GM12878 (cell line): ENCODE results near the gene PRKAG2. TPM values are rescaled to one million over a fixed set of nuclear protein-coding genes. Genes with fewer than 3 reads are reported as not detected.

Source experiments
- ATAC-seq: fragments of 200-7000 bp; cut with Tn5 transposase; 3 replicates; pipeline ENCODE4 v1.9.1; 2020; ENCODE audit warnings: mild to moderate bottlenecking, moderate library complexity
- BruUV-seq: library from RNA; stranded (reverse); fragments of 400-500 nt; replicated peaks from 2 replicates; lab custom pipeline; 2021; lab: Mats Ljungman, UMichigan
- CTCF ChIA-PET: fragments of 300-600 bp; sonication (Branson Sonifier 250); formaldehyde crosslinking; extraction: SDS; loops from one replicate; lab custom pipeline; 2021; ENCODE audit warnings: inconsistent platforms; lab: Yijun Ruan, JAX
- POLR2A ChIA-PET: fragments of 350-600 bp; formaldehyde crosslinking; extraction: SDS; loops from one replicate; lab custom pipeline; 2021; ENCODE audit warnings: inconsistent platforms; lab: Charles Lee
- RAD21 ChIA-PET: fragments of 300-600 bp; sonication (Branson Sonifier 250); formaldehyde crosslinking; loops from one replicate; lab custom pipeline; 2023; ENCODE audit warnings: antibody characterized with exemption; ENCODE audit not compliant: unreplicated experiment; lab: Charles Lee
- SMC1A ChIA-PET: fragments of 300-600 bp; sonication (Branson Sonifier 250); formaldehyde crosslinking; loops from one replicate; lab custom pipeline; 2023; ENCODE audit not compliant: unreplicated experiment, uncharacterized antibody; lab: Charles Lee
- DNase-seq: peaks from one replicate; pipeline ENCODE4 v3.0.0-alpha.2; 2011; ENCODE audit warnings: low read depth, low spot score
- FAIRE-seq: peaks from 3 replicates; lab custom pipeline; 2011; peaks lifted over from hg19 to GRCh38; lab: Jason Lieb, UNC
- H2AFZ ChIP-seq: 2 replicates; pipeline ENCODE4 v1.6.0; 2011; ENCODE audit warnings: low read depth, low read length, control low read depth; ENCODE audit not compliant: control insufficient read depth
- H3K27ac ChIP-seq: 2 replicates; pipeline ENCODE4 v1.5.1; 2011; ENCODE audit warnings: control low read depth; ENCODE audit not compliant: control insufficient read depth, insufficient read depth
- H3K27me3 ChIP-seq, 2 experiments: replicated peaks in 1 of 2; 2 replicates each; pipeline versions ENCODE4 v1.6.0 to v1.6.1; 2011; ENCODE audit warnings: low read length in 1 of 2; ENCODE audit not compliant: control insufficient read depth in 2 of 2, insufficient read depth in 2 of 2
- H3K36me3 ChIP-seq, 2 experiments: 2 replicates each; pipeline ENCODE4 v1.5.1; 2011; ENCODE audit warnings: low read length in 1 of 2; ENCODE audit not compliant: control insufficient read depth in 2 of 2, insufficient read depth in 2 of 2
- H3K4me1 ChIP-seq: 2 replicates; pipeline ENCODE4 v1.6.1; 2011; ENCODE audit warnings: mild to moderate bottlenecking, low read length, moderate library complexity, mixed read lengths; ENCODE audit not compliant: control insufficient read depth, insufficient read depth
- H3K4me2 ChIP-seq: 2 replicates; pipeline ENCODE4 v1.6.0; 2011; ENCODE audit warnings: control low read depth; ENCODE audit not compliant: control insufficient read depth, insufficient read depth
- H3K4me3 ChIP-seq: fragments of 200-600 bp; sonication (generic); 2 replicates; pipeline ENCODE4 v1.5.1; 2016
- H3K79me2 ChIP-seq: 2 replicates; pipeline ENCODE4 v1.6.0; 2011; ENCODE audit warnings: low read length; ENCODE audit not compliant: control insufficient read depth, insufficient read depth
- H3K9ac ChIP-seq: 2 replicates; pipeline ENCODE4 v1.8.0; 2011; ENCODE audit warnings: low read length, control low read depth, mixed read lengths; ENCODE audit not compliant: control insufficient read depth, insufficient read depth
- H3K9me3 ChIP-seq: replicated peaks from 3 replicates; pipeline ENCODE4 v1.5.1; 2011; ENCODE audit warnings: mild to moderate bottlenecking, low read length; ENCODE audit not compliant: control insufficient read depth, insufficient read depth
- H4K20me1 ChIP-seq: 2 replicates; pipeline ENCODE4 v1.6.0; 2011; ENCODE audit not compliant: control insufficient read depth, insufficient read depth
- BRCA1 ChIP-seq: IDR thresholded peaks from 2 replicates; pipeline ENCODE4 v1.6.1; 2011; ENCODE audit warnings: low read depth, low read length, improper control_type of control experiment
- CEBPZ ChIP-seq: fragments of 150-350 bp; IDR thresholded peaks from 2 replicates; pipeline ENCODE4 v1.6.1; 2016; ENCODE audit warnings: low read depth, low read length
- CREM ChIP-seq: IDR thresholded peaks from 2 replicates; pipeline ENCODE4 v1.6.1; 2014; ENCODE audit warnings: antibody characterized with exemption, low read depth
- EGR1 ChIP-seq, 2 experiments: IDR thresholded peaks; 1 replicate in 1 of 2; 2 replicates in 1 of 2; pipeline ENCODE4 v1.6.1; 2011 to 2012; ENCODE audit warnings: low read depth in 2 of 2, low read length in 2 of 2, borderline replicate concordance in 1 of 2, mild to moderate bottlenecking in 1 of 2, moderate library complexity in 1 of 2
- HDAC2 ChIP-seq: fragments of 200-600 bp; sonication (generic); IDR thresholded peaks from 2 replicates; pipeline ENCODE4 v1.6.1; 2017
- JUNB ChIP-seq: IDR thresholded peaks from 2 replicates; pipeline ENCODE4 v1.6.1; 2016; ENCODE audit warnings: antibody characterized with exemption, mild to moderate bottlenecking
- LARP7 ChIP-seq: fragments of 450-650 bp; IDR thresholded peaks from 2 replicates; pipeline ENCODE4 v1.6.1; 2017; ENCODE audit warnings: mild to moderate bottlenecking
- MLLT1 ChIP-seq: fragments of 450-650 bp; IDR thresholded peaks from 2 replicates; pipeline ENCODE4 v1.6.1; 2016; ENCODE audit warnings: mild to moderate bottlenecking
- NR2C1 ChIP-seq: fragments of 450-650 bp; IDR thresholded peaks from 2 replicates; pipeline ENCODE4 v1.6.1; 2017; ENCODE audit warnings: antibody characterized with exemption, mild to moderate bottlenecking, moderate library complexity
- RUNX3 ChIP-seq: IDR thresholded peaks from 2 replicates; pipeline ENCODE4 v1.6.1; 2012; ENCODE audit warnings: low read length, inconsistent platforms
- SIX5 ChIP-seq: IDR thresholded peaks from 2 replicates; pipeline ENCODE4 v1.6.1; 2011; ENCODE audit warnings: mild to moderate bottlenecking, low read depth, low read length, moderate library complexity; ENCODE audit not compliant: severe bottlenecking
- SMC3 ChIP-seq: IDR thresholded peaks from 2 replicates; pipeline ENCODE4 v1.6.1; 2011; ENCODE audit warnings: low read length, improper control_type of control experiment, borderline replicate concordance
- SRF ChIP-seq, 2 experiments: IDR thresholded peaks; 2 replicates each; pipeline ENCODE4 v1.6.1; 2011; ENCODE audit warnings: low read depth in 2 of 2, low read length in 2 of 2, mild to moderate bottlenecking in 1 of 2, moderate library complexity in 1 of 2
- TARDBP ChIP-seq: IDR thresholded peaks from 2 replicates; pipeline ENCODE4 v1.6.1; 2016; ENCODE audit warnings: borderline replicate concordance
- YY1 ChIP-seq: IDR thresholded peaks from 2 replicates; pipeline ENCODE4 v1.6.1; 2011; ENCODE audit warnings: low read depth, mild to moderate bottlenecking, low read length
- ZNF207 ChIP-seq: fragments of 450-650 bp; IDR thresholded peaks from 2 replicates; pipeline ENCODE4 v1.6.1; 2014; ENCODE audit warnings: antibody characterized with exemption, mild to moderate bottlenecking, borderline replicate concordance
- WGBS: methylation state at CpG from one replicate; pipeline ENCODE4 v1.1.6; 2016; ENCODE audit warnings: low lambda C conversion rate; ENCODE audit not compliant: insufficient replicate concordance, insufficient coverage; ENCODE audit errors: missing lambda C conversion rate; 5-methylcytosine and 5-hydroxymethylcytosine counted together
- in situ Hi-C: fragments of 300-500 bp; cut with MboI; formaldehyde crosslinking; loops from 9 replicates; pipeline ENCODE4 v1.14.3; 2018; ENCODE audit warnings: mixed read lengths
- intact Hi-C: fragments of 100-400 bp; cut with micrococcal nuclease; formaldehyde crosslinking; loops from one replicate; pipeline ENCODE4 v1.14.2; 2022; ENCODE audit not compliant: unreplicated experiment
- polyA plus RNA-seq, 11 experiments: library from polyadenylated mRNA; depleted of rRNA in 4 of 11; unstranded in 6 of 11; stranded (reverse) in 5 of 11; fragments of >200 nt; fragmentation: Nextera tagmentation in 4 of 11; fragmentation: Illumina TruSeq in 1 of 11; extraction: Ambion mirVana in 4 of 11; extraction: Trizol in 1 of 11; gene quantifications; 1 replicate in 1 of 11; 2 replicates in 10 of 11; pipeline versions ENCODE4 v1.2.1 to v1.2.3, GENCODE V29; 2011 to 2016; ENCODE audit warnings: inconsistent platforms in 2 of 11, missing spikeins in 2 of 11, low read depth in 1 of 11
- total RNA-seq, 4 experiments: library from RNA; depleted of rRNA in 3 of 4; stranded (reverse); fragments of >200 nt in 3 of 4; fragmentation: Illumina TruSeq in 1 of 4; extraction: Trizol in 1 of 4; gene quantifications; 2 replicates each; pipeline versions ENCODE4 v1.2.1 to v1.2.3, GENCODE V29; 2013 to 2021
- TF ChIP-seq, protein P1 (sequence below): fragments of 450-650 bp; IDR thresholded peaks from 2 replicates; pipeline ENCODE4 v1.6.1; 2018; ENCODE audit warnings: mild to moderate bottlenecking, low read depth, moderate library complexity; ENCODE audit not compliant: partially characterized antibody

PRKAG2 gene
- total and polyA plus RNA-seq, 10 of the 15 experiments (the other 5 are each of a cell fraction or from before 2014, with no cell fraction given) = 3.4 to 8.9 (median 6.8) TPM

DNA sequence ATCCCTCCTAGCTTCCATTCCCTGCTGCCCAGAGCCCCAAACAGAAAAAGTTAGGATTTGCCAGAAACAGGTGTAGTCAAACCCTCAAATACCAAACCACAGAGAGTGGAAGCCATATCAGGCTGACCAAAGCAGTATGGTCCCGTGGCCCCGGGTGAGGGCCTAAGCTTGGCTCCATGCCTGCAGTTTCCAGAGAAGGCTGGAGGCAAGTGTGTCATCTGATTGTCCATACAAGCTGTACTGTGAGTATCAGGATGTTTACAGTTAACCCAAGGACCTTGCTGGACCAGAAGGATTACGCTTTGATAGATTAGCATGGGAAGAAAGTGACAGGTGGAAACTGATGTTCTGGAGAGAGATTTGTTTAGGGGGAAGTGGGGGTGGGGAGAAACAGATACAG, 96.3 kb downstream of the PRKAG2 start:
- ChIA-PET CTCF (interaction anchor here (1.0 kb wide), 1 partner anchor 426 kb away, joined by 3 read pairs; no protein-coding TSS in a partner anchor), RAD21 (no interaction called here), POLR2A (no interaction called here), SMC1A (no interaction called here)
- no peak overlapping the region for H2AFZ ChIP-seq
- no peak overlapping the region for H3K4me2 ChIP-seq
- in situ Hi-C loops = no loop called here
- H3K4me1 ChIP-seq = no peaks in the 10 kb centered on the region
- intact Hi-C loops = loop anchor here (10.0 kb wide), 1 partner anchor 244 kb away; the partner anchor contains the start of gene GALNT11
- no peak overlapping the region for H3K4me3 ChIP-seq
- 83% methylated on average over 3 of the region's 3 CpGs for WGBS
- H3K27me3 ChIP-seq = no peaks in the 10 kb centered on the region
- TF ChIP-seq LARP7 = no peak
- TF ChIP-seq CEBPZ = no peak
- TF ChIP-seq TARDBP = no peak
- TF ChIP-seq EGR1 (IDR thresholded peaks at IDR 0.05; ENCODE audit: borderline replicate concordance in 1 of 2, low read depth in 2 of 2, low read length in 2 of 2) = no peak
- no peak for TF ChIP-seq MLLT1
- TF ChIP-seq JUNB = no peak
- TF ChIP-seq BRCA1 = no peak
- no peak for TF ChIP-seq ZNF207
- TF ChIP-seq CREM = no peak
- TF ChIP-seq RUNX3 = no peak
- no peak for TF ChIP-seq SRF (IDR thresholded peaks at IDR 0.05; ENCODE audit: low read depth in 2 of 2, low read length in 2 of 2)
- no peak for TF ChIP-seq NR2C1
- TF ChIP-seq, protein P1, sequence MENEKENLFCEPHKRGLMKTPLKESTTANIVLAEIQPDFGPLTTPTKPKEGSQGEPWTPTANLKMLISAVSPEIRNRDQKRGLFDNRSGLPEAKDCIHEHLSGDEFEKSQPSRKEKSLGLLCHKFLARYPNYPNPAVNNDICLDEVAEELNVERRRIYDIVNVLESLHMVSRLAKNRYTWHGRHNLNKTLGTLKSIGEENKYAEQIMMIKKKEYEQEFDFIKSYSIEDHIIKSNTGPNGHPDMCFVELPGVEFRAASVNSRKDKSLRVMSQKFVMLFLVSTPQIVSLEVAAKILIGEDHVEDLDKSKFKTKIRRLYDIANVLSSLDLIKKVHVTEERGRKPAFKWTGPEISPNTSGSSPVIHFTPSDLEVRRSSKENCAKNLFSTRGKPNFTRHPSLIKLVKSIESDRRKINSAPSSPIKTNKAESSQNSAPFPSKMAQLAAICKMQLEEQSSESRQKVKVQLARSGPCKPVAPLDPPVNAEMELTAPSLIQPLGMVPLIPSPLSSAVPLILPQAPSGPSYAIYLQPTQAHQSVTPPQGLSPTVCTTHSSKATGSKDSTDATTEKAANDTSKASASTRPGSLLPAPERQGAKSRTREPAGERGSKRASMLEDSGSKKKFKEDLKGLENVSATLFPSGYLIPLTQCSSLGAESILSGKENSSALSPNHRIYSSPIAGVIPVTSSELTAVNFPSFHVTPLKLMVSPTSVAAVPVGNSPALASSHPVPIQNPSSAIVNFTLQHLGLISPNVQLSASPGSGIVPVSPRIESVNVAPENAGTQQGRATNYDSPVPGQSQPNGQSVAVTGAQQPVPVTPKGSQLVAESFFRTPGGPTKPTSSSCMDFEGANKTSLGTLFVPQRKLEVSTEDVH = no peak
- no peak for TF ChIP-seq HDAC2
- TF ChIP-seq YY1 = no peak
- no peak for TF ChIP-seq SIX5
- TF ChIP-seq SMC3 = no peak
- H3K36me3 ChIP-seq = no peaks in the 10 kb centered on the region
- no peaks in the 10 kb centered on the region for H4K20me1 ChIP-seq
- H3K9me3 ChIP-seq = no peaks in the 10 kb centered on the region
- H3K79me2 ChIP-seq = no peaks in the 10 kb centered on the region
- ATAC-seq (no peak), FAIRE-seq (no peak), DNase-seq (no peak)
- H3K9ac ChIP-seq = no peak overlapping the region
- no TSS peak for BruUV-seq
- no peak overlapping the region for H3K27ac ChIP-seq
